ENCODE results near the gene SNAPC4. TPM values are rescaled to one million over a fixed set of nuclear protein-coding genes. Genes with fewer than 3 reads are reported as not detected.
"Not testable (repeated sequence)": the region's sequence is repeated elsewhere in the genome, so short reads cannot be mapped to it uniquely, and the experiment has no call there.

SNAPC4 gene
- total RNA-seq, 1 donor from 2014 or later, result 22.9 TPM

DNA sequence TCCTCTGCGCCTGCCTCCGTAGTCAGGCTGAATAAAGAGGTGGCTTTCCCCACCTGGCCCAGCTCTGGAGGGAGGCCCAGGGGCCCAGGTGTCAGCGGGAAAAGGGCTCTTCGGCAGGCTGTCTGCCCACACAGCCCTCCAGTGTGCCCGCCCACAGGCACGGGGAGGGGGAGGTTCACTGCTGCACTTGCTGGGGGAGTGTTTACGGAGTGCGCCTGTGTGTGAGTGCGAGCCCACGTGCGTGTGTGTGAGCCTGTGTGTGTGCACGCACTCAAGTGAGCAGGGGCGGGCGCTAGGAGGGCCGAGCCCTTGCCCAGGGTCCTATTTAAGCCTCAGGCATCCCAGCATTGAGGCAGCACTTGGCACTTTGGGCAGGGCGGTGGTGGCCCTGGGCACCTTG is 47.3 kb downstream of the SNAPC4 start:
- Mint-ChIP-seq H3K27ac (ENCODE audit: unreplicated experiment) (no peak overlapping the region), H3K9me3 (ENCODE audit: unreplicated experiment) (peaks cover 7% of the 10 kb centered on the region), H3K36me3 (ENCODE audit: unreplicated experiment) (no peaks in the 10 kb centered on the region), H3K4me3 (ENCODE audit: unreplicated experiment) (no peak overlapping the region), H3K4me1 (ENCODE audit: low read depth, unreplicated experiment) (no peaks in the 10 kb centered on the region), H3K27me3 (ENCODE audit: unreplicated experiment) (peaks cover 6% of the 10 kb centered on the region)
- TF ChIP-seq, protein P1, sequence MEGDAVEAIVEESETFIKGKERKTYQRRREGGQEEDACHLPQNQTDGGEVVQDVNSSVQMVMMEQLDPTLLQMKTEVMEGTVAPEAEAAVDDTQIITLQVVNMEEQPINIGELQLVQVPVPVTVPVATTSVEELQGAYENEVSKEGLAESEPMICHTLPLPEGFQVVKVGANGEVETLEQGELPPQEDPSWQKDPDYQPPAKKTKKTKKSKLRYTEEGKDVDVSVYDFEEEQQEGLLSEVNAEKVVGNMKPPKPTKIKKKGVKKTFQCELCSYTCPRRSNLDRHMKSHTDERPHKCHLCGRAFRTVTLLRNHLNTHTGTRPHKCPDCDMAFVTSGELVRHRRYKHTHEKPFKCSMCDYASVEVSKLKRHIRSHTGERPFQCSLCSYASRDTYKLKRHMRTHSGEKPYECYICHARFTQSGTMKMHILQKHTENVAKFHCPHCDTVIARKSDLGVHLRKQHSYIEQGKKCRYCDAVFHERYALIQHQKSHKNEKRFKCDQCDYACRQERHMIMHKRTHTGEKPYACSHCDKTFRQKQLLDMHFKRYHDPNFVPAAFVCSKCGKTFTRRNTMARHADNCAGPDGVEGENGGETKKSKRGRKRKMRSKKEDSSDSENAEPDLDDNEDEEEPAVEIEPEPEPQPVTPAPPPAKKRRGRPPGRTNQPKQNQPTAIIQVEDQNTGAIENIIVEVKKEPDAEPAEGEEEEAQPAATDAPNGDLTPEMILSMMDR (IDR thresholded peaks at IDR 0.05; ENCODE audit: partially characterized antibody, unreplicated experiment), result no peak
- DNase-seq, result no peak

DNA sequence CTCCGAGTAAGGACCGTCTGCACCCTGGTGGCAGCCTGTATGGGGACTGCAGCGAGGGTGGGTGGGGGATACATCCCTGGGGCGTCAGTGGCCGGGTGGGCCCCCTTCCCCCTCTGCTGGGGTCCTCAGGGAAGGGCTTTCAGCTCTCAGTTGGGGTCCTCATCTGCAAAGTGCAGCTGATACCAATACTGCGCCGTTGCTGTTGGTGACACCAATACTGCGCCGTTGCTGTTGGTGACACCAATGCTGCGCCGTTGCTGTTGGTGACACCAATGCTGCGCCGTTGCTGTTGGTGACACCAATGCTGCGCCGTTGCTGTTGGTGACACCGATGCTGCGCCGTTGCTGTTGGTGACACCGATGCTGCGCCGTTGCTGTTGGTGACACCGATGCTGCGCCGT is 48.1 kb downstream of the SNAPC4 start:
- not testable (repeated sequence) for H3K4me1 Mint-ChIP-seq (ENCODE audit: low read depth, unreplicated experiment); H3K36me3 Mint-ChIP-seq (ENCODE audit: unreplicated experiment); H3K27me3 Mint-ChIP-seq (ENCODE audit: unreplicated experiment); H3K4me3 Mint-ChIP-seq (ENCODE audit: unreplicated experiment); H3K27ac Mint-ChIP-seq (ENCODE audit: unreplicated experiment); DNase-seq; H3K9me3 Mint-ChIP-seq (ENCODE audit: unreplicated experiment)

DNA sequence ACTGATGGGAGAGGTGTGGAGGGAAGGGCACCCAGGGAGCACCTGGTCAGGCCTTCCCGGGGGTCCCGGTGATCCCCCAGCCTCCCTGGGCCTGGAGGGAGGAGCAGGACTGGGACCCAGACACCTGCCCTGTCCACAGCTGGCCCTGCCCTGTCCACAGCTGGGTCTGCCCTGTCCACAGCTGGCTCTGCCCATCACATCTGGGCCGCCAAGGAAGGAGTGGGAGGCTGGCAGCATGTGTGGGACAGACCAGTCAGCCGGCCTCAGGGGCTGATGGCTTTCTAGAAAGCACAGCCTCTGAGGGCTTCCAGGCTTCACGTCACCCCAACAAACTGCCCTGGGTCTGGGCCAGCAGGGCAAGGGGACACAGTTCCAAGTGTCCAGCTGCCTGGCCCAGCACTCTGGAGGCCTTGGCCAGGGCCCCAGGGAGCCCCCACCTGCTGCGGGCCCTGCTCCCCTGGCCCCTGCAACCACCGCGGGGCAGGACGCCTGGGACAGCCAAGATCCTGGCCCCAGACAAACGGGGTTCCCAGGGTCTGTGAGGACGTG is 48.6 kb downstream of the SNAPC4 start:
- H3K9me3 Mint-ChIP-seq (ENCODE audit: unreplicated experiment), result peaks cover 9% of the 10 kb centered on the region
- H3K27me3 Mint-ChIP-seq (ENCODE audit: unreplicated experiment), result peaks cover 8% of the 10 kb centered on the region
- H3K36me3 Mint-ChIP-seq (ENCODE audit: unreplicated experiment), result no peaks in the 10 kb centered on the region
- TF ChIP-seq, protein P1 (IDR thresholded peaks at IDR 0.05; ENCODE audit: partially characterized antibody, unreplicated experiment), result no peak
- no peak for DNase-seq
- H3K4me3 Mint-ChIP-seq (ENCODE audit: unreplicated experiment), result no peak overlapping the region
- H3K4me1 Mint-ChIP-seq (ENCODE audit: low read depth, unreplicated experiment), result no peaks in the 10 kb centered on the region
- H3K27ac Mint-ChIP-seq (ENCODE audit: unreplicated experiment), result no peak overlapping the region

Other genes starting within 250 kb of the SNAPC4 start
- 0.81 TPM for gene LHX3, start 195.0 kb downstream of the SNAPC4 start, total RNA-seq (ENCODE audit: unreplicated experiment)
- gene QSOX2, start 154.4 kb downstream of the SNAPC4 start, total RNA-seq (ENCODE audit: unreplicated experiment), result 21.2 TPM
- gene CCDC187, start 96.1 kb downstream of the SNAPC4 start, total RNA-seq (ENCODE audit: unreplicated experiment), result 15.8 TPM
- gene GPSM1, start 72.6 kb downstream of the SNAPC4 start, total RNA-seq (ENCODE audit: unreplicated experiment), result 140 TPM
- 16.5 TPM for gene DNLZ, start 36.4 kb downstream of the SNAPC4 start, total RNA-seq (ENCODE audit: unreplicated experiment)
- gene CARD9, start 26.5 kb downstream of the SNAPC4 start, total RNA-seq (ENCODE audit: unreplicated experiment), result 4.1 TPM
- 61.2 TPM for gene ENTR1, start 10.4 kb upstream of the SNAPC4 start, total RNA-seq (ENCODE audit: unreplicated experiment)
- gene PMPCA, start 10.5 kb upstream of the SNAPC4 start, total RNA-seq (ENCODE audit: unreplicated experiment), result 69.0 TPM
- gene INPP5E, start 39.7 kb upstream of the SNAPC4 start, total RNA-seq (ENCODE audit: unreplicated experiment), result 35.2 TPM
- 74.3 TPM for gene SEC16A, start 82.9 kb upstream of the SNAPC4 start, total RNA-seq (ENCODE audit: unreplicated experiment)
- gene NOTCH1, start 145.9 kb upstream of the SNAPC4 start, total RNA-seq (ENCODE audit: unreplicated experiment), result 64.2 TPM

Data from glutamatergic neuron (in vitro differentiated cells).